Keratinocyte (primary cell): Measurements from ENCODE around the gene MXI1.

Source experiments
- EZH2 ChIP-seq: IDR thresholded peaks from one replicate; pipeline ENCODE4 v1.6.1; 2012; ENCODE audit warnings: inconsistent platforms, mild to moderate bottlenecking, low read length, moderate library complexity
- TF ChIP-seq, protein P1 (sequence below), 3 experiments: IDR thresholded peaks in 1 of 3; conservative IDR thresholded peaks in 1 of 3; optimal IDR thresholded peaks in 1 of 3; 2 replicates in 2 of 3; 3 replicates in 1 of 3; pipeline versions ENCODE3 to v1.5.1; 2011; ENCODE audit warnings: low read length in 3 of 3, mild to moderate bottlenecking in 3 of 3, moderate library complexity in 2 of 3, control low read depth in 1 of 3, inconsistent platforms in 1 of 3; ENCODE audit not compliant: insufficient read depth in 2 of 3; ENCODE audit errors: extremely low read depth in 1 of 3

DNA sequence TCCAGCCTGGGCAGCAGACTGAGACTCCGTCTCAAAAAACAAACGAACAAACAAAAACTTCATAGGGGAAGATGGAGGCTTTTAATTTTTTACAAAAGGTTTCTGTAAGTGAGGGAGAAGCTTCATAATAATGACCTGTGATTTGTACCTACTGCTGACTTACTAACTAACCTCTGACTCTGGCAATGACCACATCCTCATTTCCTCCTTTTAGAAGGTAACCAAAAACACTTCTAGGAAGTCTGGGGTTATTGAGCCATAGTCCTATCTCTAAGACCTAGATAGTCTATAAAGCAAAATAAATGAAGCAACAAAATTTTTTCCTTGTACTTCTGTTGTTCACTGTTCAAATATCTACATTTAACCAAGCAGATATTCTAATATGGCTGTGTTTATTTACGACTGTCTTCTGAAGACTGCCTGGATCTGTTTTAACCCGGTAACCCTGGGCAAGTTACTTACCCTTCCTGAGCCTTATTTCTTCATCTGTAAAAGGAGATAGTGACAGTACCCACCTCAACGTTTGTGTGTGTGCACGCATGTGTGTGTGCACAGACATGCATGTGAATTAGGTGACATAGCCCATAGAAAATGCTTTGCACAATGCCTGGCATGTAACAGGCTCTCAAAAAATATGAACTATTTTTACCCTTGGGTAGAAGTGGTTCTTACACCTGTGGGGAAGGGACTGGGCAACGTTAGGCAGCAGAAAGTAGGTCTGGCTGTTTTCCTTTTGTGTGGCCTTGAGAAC is 128.1 kb downstream of the MXI1 start:
- TF ChIP-seq, protein P1, sequence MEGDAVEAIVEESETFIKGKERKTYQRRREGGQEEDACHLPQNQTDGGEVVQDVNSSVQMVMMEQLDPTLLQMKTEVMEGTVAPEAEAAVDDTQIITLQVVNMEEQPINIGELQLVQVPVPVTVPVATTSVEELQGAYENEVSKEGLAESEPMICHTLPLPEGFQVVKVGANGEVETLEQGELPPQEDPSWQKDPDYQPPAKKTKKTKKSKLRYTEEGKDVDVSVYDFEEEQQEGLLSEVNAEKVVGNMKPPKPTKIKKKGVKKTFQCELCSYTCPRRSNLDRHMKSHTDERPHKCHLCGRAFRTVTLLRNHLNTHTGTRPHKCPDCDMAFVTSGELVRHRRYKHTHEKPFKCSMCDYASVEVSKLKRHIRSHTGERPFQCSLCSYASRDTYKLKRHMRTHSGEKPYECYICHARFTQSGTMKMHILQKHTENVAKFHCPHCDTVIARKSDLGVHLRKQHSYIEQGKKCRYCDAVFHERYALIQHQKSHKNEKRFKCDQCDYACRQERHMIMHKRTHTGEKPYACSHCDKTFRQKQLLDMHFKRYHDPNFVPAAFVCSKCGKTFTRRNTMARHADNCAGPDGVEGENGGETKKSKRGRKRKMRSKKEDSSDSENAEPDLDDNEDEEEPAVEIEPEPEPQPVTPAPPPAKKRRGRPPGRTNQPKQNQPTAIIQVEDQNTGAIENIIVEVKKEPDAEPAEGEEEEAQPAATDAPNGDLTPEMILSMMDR (optimal IDR thresholded peaks at IDR 0.05 in 1 of 3, IDR thresholded peaks at IDR 0.05 in 1 of 3, conservative IDR thresholded peaks at IDR 0.05 in 1 of 3; ENCODE audit: extremely low read depth in 1 of 3, insufficient read depth in 2 of 3, low read length in 3 of 3): no peak
- no peak for TF ChIP-seq EZH2
